Esophagus squamous epithelium (tissue), 5 donors: ENCODE results near the gene SLC35E1. TPM values are rescaled to one million over a fixed set of nuclear protein-coding genes. Genes with fewer than 3 reads are reported as not detected.
"Not testable (repeated sequence)": the region's sequence is repeated elsewhere in the genome, so short reads cannot be mapped to it uniquely, and the experiment has no call there.

Source experiments
- DNase-seq: peaks from one replicate; lab custom pipeline; 2025; lab: John Stamatoyannopoulos, UW
- H3K27ac ChIP-seq, 4 donors: fragments of 200-600 bp; sonication (generic); one replicate each; pipeline ENCODE4 v1.5.1; 2016 to 2019; ENCODE audit warnings: mild to moderate bottlenecking in 1 of 4
- H3K27me3 ChIP-seq, 4 donors: fragments of 200-600 bp; sonication (generic); 1 replicate in 3 of 4; 2 replicates in 1 of 4; pipeline versions ENCODE4 v1.5.1 to v1.6.0; 2017 to 2021; ENCODE audit warnings: antibody characterized with exemption in 1 of 4
- H3K36me3 ChIP-seq, 3 donors: fragments of 200-600 bp; sonication (generic); one replicate each; pipeline ENCODE4 v1.5.1; 2016 to 2019
- H3K4me1 ChIP-seq, 3 donors: fragments of 200-600 bp; sonication (generic); one replicate each; pipeline ENCODE4 v1.5.1; 2017 to 2019
- H3K4me3 ChIP-seq, 4 donors: fragments of 200-600 bp; sonication (generic); 1 replicate in 3 of 4; 2 replicates in 1 of 4; pipeline ENCODE4 v1.5.1; 2016 to 2019; ENCODE audit warnings: mild to moderate bottlenecking in 2 of 4, moderate library complexity in 1 of 4
- H3K9me3 ChIP-seq, 3 donors: fragments of 200-600 bp; sonication (generic); one replicate each; pipeline ENCODE4 v1.5.1; 2016 to 2019
- POLR2A ChIP-seq, 4 donors: fragments of 450-650 bp; IDR thresholded peaks; one replicate each; pipeline ENCODE4 v1.6.1; 2017; ENCODE audit warnings: antibody characterized with exemption in 4 of 4, mild to moderate bottlenecking in 4 of 4, moderate library complexity in 3 of 4
- WGBS, 2 donors: methylation state at CpG; one replicate each; pipeline ENCODE4 v1.1.5; 2018; 5-methylcytosine and 5-hydroxymethylcytosine counted together
- intact Hi-C: fragments of 100-400 bp; cut with DNase I; formaldehyde crosslinking; loops from one replicate; pipeline ENCODE4 v1.15.0; 2022
- total RNA-seq, 4 donors: library from RNA; depleted of rRNA; stranded (reverse); fragments of >200 nt; gene quantifications; one replicate each; pipeline ENCODE4 v1.1.0, GENCODE V29; 2016
- TF ChIP-seq, protein P1 (sequence below), 6 experiments: fragments of 450-650 bp in 4 of 6; fragments of 200-600 bp in 2 of 6; sonication (generic) in 2 of 6; IDR thresholded peaks; one replicate each; pipeline ENCODE4 v1.5.1; 2016 to 2019; ENCODE audit warnings: antibody characterized with exemption in 6 of 6, mild to moderate bottlenecking in 4 of 6, moderate library complexity in 4 of 6
- donor health status: DM: yes; HTN: yes; CAD: no.

Gene SLC35E1
- total RNA-seq, 4 donors from 2014 or later = 22.6 to 29.4 (median 25.3) TPM

DNA sequence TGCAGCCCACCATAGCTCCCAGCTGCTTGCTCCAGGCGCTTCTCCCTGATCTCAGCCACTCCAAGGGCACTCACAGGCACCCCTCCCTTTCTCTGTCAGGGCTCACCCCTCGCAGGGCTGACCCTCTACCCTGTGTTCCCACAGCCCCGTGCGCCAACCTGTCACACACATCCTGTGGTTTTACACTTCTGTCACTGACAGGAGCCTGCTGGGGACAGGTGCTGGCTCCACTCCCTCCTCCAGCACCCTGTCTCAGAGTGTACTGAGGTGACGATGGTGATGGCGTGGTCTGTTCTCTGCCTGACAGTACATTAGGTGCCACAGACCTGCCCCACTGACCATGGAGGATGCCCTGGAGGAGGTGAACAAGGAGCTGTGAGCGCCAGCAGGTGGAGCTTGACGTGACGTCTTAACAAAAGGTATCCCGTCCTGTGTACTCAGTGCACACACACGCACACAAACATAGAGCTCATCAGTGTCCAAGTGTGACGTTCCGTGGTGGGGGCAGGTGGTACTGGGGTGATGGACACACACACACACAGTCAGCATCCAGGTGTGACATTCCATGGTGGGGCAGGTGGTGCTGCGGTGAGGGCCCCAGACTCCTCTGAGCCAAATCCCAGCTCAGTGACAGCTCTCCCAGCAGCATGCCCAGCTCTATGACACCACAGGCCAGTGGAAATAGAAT lies 55.1 kb downstream of the SLC35E1 start:
- Histone ChIP-seq H3K27me3 (no peaks in the 10 kb centered on the region), H3K4me1 (no peaks in the 10 kb centered on the region), H3K36me3 (peaks cover 43 to 100% (median 46%) of the 10 kb centered on the region in 3 donors), H3K4me3 (no peak overlapping the region), H3K27ac (no peak overlapping the region), H3K9me3 (no peaks in the 10 kb centered on the region)
- WGBS, 2 donors = 77 to 90% methylated on average over 2 to 8 of the region's 14 CpGs
- TF ChIP-seq POLR2A (IDR thresholded peaks at IDR 0.05) = no peak
- TF ChIP-seq, protein P1, sequence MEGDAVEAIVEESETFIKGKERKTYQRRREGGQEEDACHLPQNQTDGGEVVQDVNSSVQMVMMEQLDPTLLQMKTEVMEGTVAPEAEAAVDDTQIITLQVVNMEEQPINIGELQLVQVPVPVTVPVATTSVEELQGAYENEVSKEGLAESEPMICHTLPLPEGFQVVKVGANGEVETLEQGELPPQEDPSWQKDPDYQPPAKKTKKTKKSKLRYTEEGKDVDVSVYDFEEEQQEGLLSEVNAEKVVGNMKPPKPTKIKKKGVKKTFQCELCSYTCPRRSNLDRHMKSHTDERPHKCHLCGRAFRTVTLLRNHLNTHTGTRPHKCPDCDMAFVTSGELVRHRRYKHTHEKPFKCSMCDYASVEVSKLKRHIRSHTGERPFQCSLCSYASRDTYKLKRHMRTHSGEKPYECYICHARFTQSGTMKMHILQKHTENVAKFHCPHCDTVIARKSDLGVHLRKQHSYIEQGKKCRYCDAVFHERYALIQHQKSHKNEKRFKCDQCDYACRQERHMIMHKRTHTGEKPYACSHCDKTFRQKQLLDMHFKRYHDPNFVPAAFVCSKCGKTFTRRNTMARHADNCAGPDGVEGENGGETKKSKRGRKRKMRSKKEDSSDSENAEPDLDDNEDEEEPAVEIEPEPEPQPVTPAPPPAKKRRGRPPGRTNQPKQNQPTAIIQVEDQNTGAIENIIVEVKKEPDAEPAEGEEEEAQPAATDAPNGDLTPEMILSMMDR (IDR thresholded peaks at IDR 0.05) = no peak
- DNase-seq = no peak
- intact Hi-C loops = no loop called here

DNA sequence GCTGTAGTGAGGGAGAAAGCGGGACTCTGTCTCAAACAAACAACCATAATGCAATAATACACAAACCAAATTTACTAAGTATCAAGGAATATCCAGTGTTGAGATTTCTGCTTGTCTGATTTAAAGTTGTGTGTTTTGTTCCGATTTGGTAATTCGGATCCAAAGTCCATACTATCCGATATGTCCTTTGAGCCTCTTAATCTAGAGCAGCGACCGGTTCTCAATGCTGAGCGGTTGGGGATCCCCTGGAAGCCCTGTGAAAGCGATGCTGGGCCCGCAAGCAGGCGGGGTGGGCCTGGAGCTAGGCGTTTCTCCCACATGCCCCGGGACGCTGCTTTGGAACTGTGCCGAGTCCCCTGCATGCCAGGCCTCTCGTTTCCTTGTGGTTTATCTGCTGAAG lies 55.8 kb downstream of the SLC35E1 start:
- no peaks in the 10 kb centered on the region for H3K27me3 ChIP-seq
- H3K27ac ChIP-seq = no peak overlapping the region
- H3K4me1 ChIP-seq = no peaks in the 10 kb centered on the region
- H3K9me3 ChIP-seq = no peaks in the 10 kb centered on the region
- no peak for TF ChIP-seq POLR2A (IDR thresholded peaks at IDR 0.05)
- TF ChIP-seq, protein P1 (IDR thresholded peaks at IDR 0.05) = no peak
- DNase-seq = no peak
- no peak overlapping the region for H3K4me3 ChIP-seq
- intact Hi-C loops = no loop called here
- H3K36me3 ChIP-seq = peaks cover 37 to 100% (median 40%) of the 10 kb centered on the region in 3 donors
- 77 to 89% methylated on average over 12 to 13 of the region's 15 CpGs for WGBS, 2 donors

DNA sequence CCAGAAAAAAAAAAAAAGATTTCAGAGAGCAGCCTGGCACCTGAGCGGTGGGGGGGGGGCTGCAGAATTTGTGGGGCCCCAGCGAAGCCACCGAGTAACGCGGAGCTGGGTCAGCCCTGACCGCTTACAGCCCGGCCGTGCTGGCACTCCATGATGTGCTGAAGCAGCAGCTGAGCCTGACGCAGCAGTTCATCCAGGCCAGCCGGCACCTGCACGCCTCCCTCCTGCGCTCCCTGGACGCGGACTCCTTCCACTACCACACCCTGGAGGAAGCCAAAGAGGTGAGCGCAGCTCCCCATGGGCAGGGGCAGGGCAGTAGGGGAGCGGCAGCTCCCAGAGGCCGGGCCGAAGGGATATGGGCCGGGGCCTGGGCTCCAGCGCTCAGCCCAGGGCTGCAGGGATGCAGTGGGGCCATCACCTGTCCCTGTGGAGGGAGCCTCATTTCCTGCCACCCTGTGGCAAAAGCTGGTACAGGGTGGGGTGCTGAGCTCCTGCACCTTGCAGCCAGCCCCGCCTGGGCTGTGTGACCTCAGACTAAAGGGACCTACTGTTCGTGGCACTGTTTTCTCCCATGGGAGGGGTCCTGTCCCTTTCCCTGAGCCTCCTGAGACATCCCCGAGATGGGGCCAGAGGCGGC lies 57.7 kb downstream of the SLC35E1 start:
- H3K4me1 ChIP-seq = peaks cover 0 to 10% (median 0%) of the 10 kb centered on the region in 3 donors
- intact Hi-C loops = no loop called here
- no peak overlapping the region for H3K27ac ChIP-seq
- peaks cover 22 to 100% (median 36%) of the 10 kb centered on the region in 3 donors for H3K36me3 ChIP-seq
- TF ChIP-seq, protein P1 (IDR thresholded peaks at IDR 0.05) = no peak
- TF ChIP-seq POLR2A (IDR thresholded peaks at IDR 0.05) = no peak
- H3K9me3 ChIP-seq = no peaks in the 10 kb centered on the region
- no peak overlapping the region for H3K4me3 ChIP-seq
- DNase-seq = no peak
- WGBS, 2 donors = 81 to 90% methylated on average over 7 to 18 of the region's 24 CpGs
- no peaks in the 10 kb centered on the region for H3K27me3 ChIP-seq

DNA sequence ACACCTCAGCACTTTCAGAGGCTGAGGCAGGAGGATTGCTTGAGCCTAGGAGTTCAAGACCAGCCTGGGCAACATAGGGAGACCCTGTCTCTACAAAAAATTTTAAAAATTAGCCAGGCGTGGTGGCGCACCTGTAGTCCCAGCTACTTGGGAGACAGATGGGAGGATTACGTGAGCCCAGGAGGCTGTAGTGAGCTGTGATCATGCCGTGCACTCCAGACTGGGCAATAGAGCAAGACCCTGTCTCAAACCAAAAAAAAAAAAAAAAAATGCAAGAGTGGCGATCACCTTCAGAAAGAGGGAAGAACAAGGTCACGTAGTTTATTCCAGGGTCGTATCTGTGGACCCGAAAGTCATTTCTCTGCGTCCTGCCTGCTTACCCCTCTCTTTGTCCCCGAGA lies 59.6 kb downstream of the SLC35E1 start:
- WGBS, 2 donors = 91 to 95% methylated on average over 10 of the region's 10 CpGs
- intact Hi-C loops, DNase-seq, H3K27me3 ChIP-seq, H3K27ac ChIP-seq, H3K9me3 ChIP-seq, H3K4me3 ChIP-seq: not testable (repeated sequence)
- Histone ChIP-seq H3K4me1 (peaks cover 0 to 17% (median 0%) of the 10 kb centered on the region in 3 donors), H3K36me3 (peaks cover 13 to 100% (median 18%) of the 10 kb centered on the region in 3 donors)

DNA sequence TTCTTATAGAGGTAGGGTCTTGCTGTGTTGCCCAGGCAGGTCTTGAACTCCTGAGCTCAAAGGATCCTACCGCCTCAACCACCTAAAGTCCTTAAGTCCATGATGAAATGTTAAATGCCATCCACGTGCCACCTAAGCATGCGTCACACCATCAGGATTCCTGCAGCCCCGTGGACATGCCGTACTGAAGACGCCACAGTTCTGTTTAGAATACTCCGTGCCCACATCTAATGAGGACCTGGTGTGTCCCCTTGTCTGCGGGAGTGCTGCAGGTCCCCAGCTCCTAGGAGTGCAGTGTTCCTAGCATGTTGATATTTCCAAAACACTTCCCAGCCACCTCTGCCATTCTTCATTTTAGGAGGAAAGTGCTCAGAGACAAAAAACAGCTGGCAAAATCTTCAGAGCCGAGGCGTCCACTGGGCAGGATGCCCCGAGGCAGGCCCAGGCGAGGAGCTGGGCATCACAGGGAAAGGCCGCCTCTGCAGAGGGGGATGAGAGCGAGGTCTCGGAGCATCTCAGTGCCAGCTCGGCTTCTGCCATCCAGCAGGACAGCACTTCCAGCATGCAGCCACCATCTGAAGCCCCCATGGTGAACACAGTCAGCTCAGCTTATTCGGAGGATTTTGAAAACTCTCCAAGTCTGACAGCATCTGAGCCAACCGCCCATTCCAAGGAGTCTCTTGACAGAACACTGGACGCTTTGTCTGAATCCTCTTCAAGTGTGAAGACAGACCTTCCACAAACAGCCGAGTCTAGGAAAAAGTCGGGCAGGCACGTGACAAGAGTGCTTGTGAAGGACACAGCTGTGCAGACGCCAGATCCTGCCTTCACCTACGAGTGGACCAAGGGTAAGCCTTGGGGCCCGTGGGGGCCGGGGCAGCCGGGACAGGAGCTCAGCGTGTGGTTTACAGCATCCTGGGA lies 62.8 kb downstream of the SLC35E1 start:
- DNase-seq = no peak
- 84 to 86% methylated on average over 14 to 19 of the region's 28 CpGs for WGBS, 2 donors
- intact Hi-C loops = no loop called here
- Histone ChIP-seq H3K27ac (peak overlapping the region; percentile 30 to 81 (median 71)), H3K4me1 (peaks cover 0 to 17% (median 0%) of the 10 kb centered on the region in 3 donors), H3K27me3 (no peaks in the 10 kb centered on the region), H3K36me3 (peaks cover 2 to 96% (median 12%) of the 10 kb centered on the region in 3 donors), H3K4me3 (peak overlapping the region in 1 of 4 donors; percentile 23), H3K9me3 (no peaks in the 10 kb centered on the region)
- TF ChIP-seq, protein P1 (IDR thresholded peaks at IDR 0.05) = no peak
- no peak for TF ChIP-seq POLR2A (IDR thresholded peaks at IDR 0.05)
